HG03442 (cell line): ENCODE measurements around the gene ASMTL.
"Not testable (repeated sequence)": the region's sequence is repeated elsewhere in the genome, so short reads cannot be mapped to it uniquely, and the experiment has no call there.

Experiments used
- ATAC-seq: cut with Tn5 transposase; IDR thresholded peaks from one replicate; pipeline ENCODE4 v1.9.1; 2021; ENCODE audit warnings: mild to moderate bottlenecking, moderate library complexity; ENCODE audit not compliant: unreplicated experiment

The ASMTL gene

GRCh38 chrX:1390621-1391369 lies 61.9 kb downstream of the ASMTL start:
- ATAC-seq = no peak

GRCh38 chrX:1389993-1390285 lies 62.8 kb downstream of the ASMTL start:
- ATAC-seq = no peak

GRCh38 chrX:1389181-1389992 lies 63.3 kb downstream of the ASMTL start:
- ATAC-seq = no peak

GRCh38 chrX:1388651-1389050 lies 64.1 kb downstream of the ASMTL start:
- no peak for ATAC-seq

GRCh38 chrX:1387141-1387776 lies 65.5 kb downstream of the ASMTL start:
- no peak for ATAC-seq

GRCh38 chrX:1386338-1387127 lies 66.2 kb downstream of the ASMTL start:
- no peak for ATAC-seq

- ATAC-seq = no peak
Observed at GRCh38 chrX:1385253-1386223, 67.2 kb downstream of the ASMTL start.

- ATAC-seq = no peak
Observed at GRCh38 chrX:1384658-1385252, 68.0 kb downstream of the ASMTL start.

- no peak for ATAC-seq
Observed at GRCh38 chrX:1380672-1381233, 72.0 kb downstream of the ASMTL start.

GRCh38 chrX:1378306-1378759 lies 74.4 kb downstream of the ASMTL start:
- ATAC-seq = no peak

- no peak for ATAC-seq
Observed at GRCh38 chrX:1368385-1368698, 84.4 kb downstream of the ASMTL start.

GRCh38 chrX:1366363-1366762 lies 86.3 kb downstream of the ASMTL start:
- ATAC-seq = not testable (repeated sequence)

GRCh38 chrX:1361910-1362309 lies 90.8 kb downstream of the ASMTL start:
- ATAC-seq = no peak

- ATAC-seq = no peak
Observed at GRCh38 chrX:1361275-1361674, 91.4 kb downstream of the ASMTL start.

- no peak for ATAC-seq
Observed at GRCh38 chrX:1360171-1360570, 92.5 kb downstream of the ASMTL start.

GRCh38 chrX:1359477-1359873 lies 93.2 kb downstream of the ASMTL start:
- no peak for ATAC-seq

GRCh38 chrX:1358793-1359476 lies 93.8 kb downstream of the ASMTL start:
- no peak for ATAC-seq

- ATAC-seq = no peak
Observed at GRCh38 chrX:1357993-1358392, 94.7 kb downstream of the ASMTL start.
